HepG2 (cell line): ENCODE results near the gene GFER. TPM values are rescaled to one million over a fixed set of nuclear protein-coding genes. Genes with fewer than 3 reads are reported as not detected.
A peak's percentile ranks its signal among the peaks of the same experiment; 100 is the strongest.

Experiments used
- CHD2 ChIP-seq: IDR thresholded peaks from 2 replicates; pipeline ENCODE4 v1.6.1; 2011; ENCODE audit warnings: low read depth, low read length, improper control_type of control experiment
- CREBL2 ChIP-seq: sonication (generic); formaldehyde crosslinking; IDR thresholded peaks from 2 replicates; pipeline ENCODE4 v1.8.1; 2023; ENCODE audit warnings: missing genetic modification reagents, mild to moderate bottlenecking, borderline replicate concordance
- FOXC1 ChIP-seq: sonication (generic); formaldehyde crosslinking; IDR thresholded peaks from 2 replicates; pipeline ENCODE4 v1.8.0; 2022; ENCODE audit warnings: mild to moderate bottlenecking, missing genetic modification reagents, borderline replicate concordance
- GATA4 ChIP-seq: sonication (generic); IDR thresholded peaks from 2 replicates; pipeline ENCODE4 v1.6.1; 2016; ENCODE audit warnings: antibody characterized with exemption, low read depth, borderline replicate concordance
- JUN ChIP-seq: sonication (generic); formaldehyde crosslinking; IDR thresholded peaks from 2 replicates; pipeline ENCODE4 v1.4.0; 2020; ENCODE audit warnings: mild to moderate bottlenecking, missing genetic modification reagents
- MED8 ChIP-seq: sonication (generic); formaldehyde crosslinking; IDR thresholded peaks from 2 replicates; pipeline ENCODE4 v1.8.1; 2023; ENCODE audit warnings: mild to moderate bottlenecking, missing genetic modification reagents; ENCODE audit not compliant: insufficient replicate concordance
- PHF8 ChIP-seq: sonication (generic); formaldehyde crosslinking; IDR thresholded peaks from 2 replicates; pipeline ENCODE4 v1.5.0; 2020; ENCODE audit warnings: missing genetic modification reagents
- RARG ChIP-seq: sonication (generic); formaldehyde crosslinking; IDR thresholded peaks from 2 replicates; pipeline ENCODE4 v1.4.0; 2020; ENCODE audit warnings: low read depth, mild to moderate bottlenecking, missing genetic modification reagents
- RELA ChIP-seq: sonication (generic); formaldehyde crosslinking; IDR thresholded peaks from 2 replicates; pipeline ENCODE4 v1.4.0; 2020; ENCODE audit warnings: missing genetic modification reagents
- TEF ChIP-seq: sonication (generic); formaldehyde crosslinking; IDR thresholded peaks from 2 replicates; pipeline ENCODE4 v1.5.0; 2020; ENCODE audit warnings: missing genetic modification reagents
- TFAP4 ChIP-seq: sonication (generic); IDR thresholded peaks from 2 replicates; pipeline ENCODE4 v1.6.1; 2016; ENCODE audit warnings: low read depth, borderline replicate concordance
- ZBTB1 ChIP-seq: sonication (generic); formaldehyde crosslinking; IDR thresholded peaks from 2 replicates; pipeline ENCODE4 v1.4.0; 2020; ENCODE audit warnings: missing genetic modification reagents, borderline replicate concordance
- ZFP91 ChIP-seq: sonication (generic); formaldehyde crosslinking; IDR thresholded peaks from 2 replicates; pipeline ENCODE4 v1.9.0; 2022; ENCODE audit warnings: missing genetic modification reagents, mild to moderate bottlenecking, borderline replicate concordance
- ZKSCAN1 ChIP-seq: fragments of 150-350 bp; IDR thresholded peaks from 2 replicates; pipeline ENCODE4 v1.6.1; 2014; ENCODE audit warnings: low read length
- ZNF281 ChIP-seq: sonication (generic); formaldehyde crosslinking; IDR thresholded peaks from 2 replicates; pipeline ENCODE4 v1.4.0; 2020; ENCODE audit warnings: missing genetic modification reagents, borderline replicate concordance
- ZNF503 ChIP-seq: sonication (generic); formaldehyde crosslinking; IDR thresholded peaks from 2 replicates; pipeline ENCODE4 v1.4.0; 2020; ENCODE audit warnings: missing genetic modification reagents
- ZNF780A ChIP-seq: sonication (generic); formaldehyde crosslinking; IDR thresholded peaks from 2 replicates; pipeline ENCODE4 v1.8.0; 2022; ENCODE audit warnings: mild to moderate bottlenecking, missing genetic modification reagents, moderate library complexity
- ZSCAN20 ChIP-seq: sonication (generic); formaldehyde crosslinking; IDR thresholded peaks from 2 replicates; pipeline ENCODE4 v1.4.0; 2020; ENCODE audit warnings: missing genetic modification reagents, mild to moderate bottlenecking, borderline replicate concordance
- ZSCAN5A ChIP-seq: sonication (generic); formaldehyde crosslinking; IDR thresholded peaks from 2 replicates; pipeline ENCODE4 v1.8.0; 2022; ENCODE audit warnings: mild to moderate bottlenecking, missing genetic modification reagents, borderline replicate concordance
- polyA plus RNA-seq, 8 experiments: library from polyadenylated mRNA; depleted of rRNA in 3 of 8; stranded (reverse) in 7 of 8; unstranded in 1 of 8; fragments of >200 nt; fragmentation: Illumina TruSeq in 4 of 8; extraction: Trizol in 4 of 8; gene quantifications; 2 replicates each; pipeline versions ENCODE4 v1.2.1 to v1.2.3, GENCODE V29; 2011 to 2016; ENCODE audit warnings: low read depth in 4 of 8, missing spikeins in 1 of 8, mixed read lengths in 1 of 8; ENCODE audit not compliant: insufficient read depth in 1 of 8
- total RNA-seq, 5 experiments: library from RNA; depleted of rRNA; stranded (reverse); fragments of >200 nt; fragmentation: Illumina TruSeq; extraction: Trizol; gene quantifications; 2 replicates each; pipeline ENCODE4 v1.2.3, GENCODE V29; 2016; ENCODE audit warnings: low read depth in 1 of 5

The GFER gene
- total and polyA plus RNA-seq, 2 of the 13 experiments (the other 11 are each of a cell fraction or from before 2014, with no cell fraction given): 28.6 to 71.7 TPM

- TF ChIP-seq ZNF281 (CRISPR knock-in tag) (no peak), CREBL2 (no peak), ZSCAN5A (CRISPR knock-in tag) (no peak), ZBTB1 (CRISPR knock-in tag) (no peak), RARG (no peak), ZNF780A (CRISPR knock-in tag) (no peak), CHD2 (no peak), ZFP91 (CRISPR knock-in tag) (peak; percentile 81; the same call in 1 of the 2 replicates), GATA4 (no peak), ZKSCAN1 (no peak), PHF8 (CRISPR knock-in tag) (peak; percentile 86), TFAP4 (no peak), RELA (CRISPR knock-in tag) (no peak), FOXC1 (CRISPR knock-in tag) (peak; percentile 62; the same call in 1 of the 2 replicates), ZSCAN20 (CRISPR knock-in tag) (no peak), TEF (no peak), ZNF503 (no peak), JUN (CRISPR knock-in tag) (no peak; the same call in 1 of the 2 replicates), MED8 (CRISPR knock-in tag) (no peak)
Observed at GRCh38 chr16:2009791-2010510, 26.0 kb downstream of the GFER start, which contains the start of gene ZNF598 (continued).
